Fibroblast of pulmonary artery (primary cell): ENCODE data around the gene SORBS1.

Experiments used
- DNase-seq: peaks from one replicate; pipeline ENCODE4 v3.0.0-alpha.2; 2010; ENCODE audit warnings: low read depth
- H3K4me3 ChIP-seq: replicated peaks from 2 replicates; pipeline ENCODE4 v1.5.1; 2011; ENCODE audit warnings: low read depth, mild to moderate bottlenecking, control low read depth, low read length, moderate library complexity
- CTCF ChIP-seq: IDR thresholded peaks from 2 replicates; pipeline ENCODE4 v1.5.1; 2011; ENCODE audit warnings: mild to moderate bottlenecking, control low read depth, low read length, inconsistent platforms; ENCODE audit errors: missing control alignments

The SORBS1 gene

DNA sequence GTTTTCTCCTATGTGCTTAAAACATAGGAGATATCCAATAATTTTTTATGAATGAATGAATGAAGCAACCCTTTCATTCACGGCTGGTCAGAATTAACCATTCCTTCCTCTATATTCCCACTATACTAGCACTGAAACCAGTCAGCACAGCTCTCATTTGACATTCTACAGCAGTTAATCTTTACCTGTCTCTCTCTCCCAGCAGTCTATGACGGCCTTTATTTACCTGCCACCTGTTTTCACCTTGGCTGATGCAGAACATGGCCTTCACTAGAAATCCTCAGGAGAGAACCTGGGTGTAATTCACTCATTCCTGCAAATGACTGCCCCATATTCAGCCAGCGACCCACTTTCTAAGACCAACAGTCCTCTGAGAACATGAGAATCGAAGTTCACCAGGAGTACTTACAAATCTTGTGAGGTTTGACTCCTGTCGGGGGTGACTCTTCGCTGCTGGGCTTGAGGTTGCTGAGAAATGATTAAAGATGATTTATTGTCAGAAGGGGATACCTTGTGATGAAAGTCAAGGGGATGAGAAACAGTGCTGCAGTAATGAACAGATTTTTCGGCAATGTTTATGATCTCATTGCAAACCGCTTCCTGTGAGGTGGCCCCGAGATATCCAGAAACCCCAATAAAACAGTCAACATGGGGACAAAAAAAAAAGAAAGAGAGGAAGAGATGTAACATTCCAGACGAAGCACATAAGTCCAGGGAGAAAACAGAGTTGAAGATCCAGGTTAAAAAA lies 239.4 kb downstream of the SORBS1 start:
- DNase-seq: no peak

GRCh38 chr10:95319239-95319638 lies 241.9 kb downstream of the SORBS1 start:
- DNase-seq: no peak
- no peak overlapping the region for H3K4me3 ChIP-seq
- TF ChIP-seq CTCF: no peak

More for the DNA sequence above, 239.4 kb downstream of the SORBS1 start:
- H3K4me3 ChIP-seq: no peak overlapping the region
- TF ChIP-seq CTCF: no peak

GRCh38 chr10:95315509-95315908 lies 245.7 kb downstream of the SORBS1 start:
- no peak for DNase-seq
- no peak for TF ChIP-seq CTCF
- no peak overlapping the region for H3K4me3 ChIP-seq

GRCh38 chr10:95314192-95314918 lies 246.8 kb downstream of the SORBS1 start:
- DNase-seq: no peak
- no peak overlapping the region for H3K4me3 ChIP-seq
- no peak for TF ChIP-seq CTCF

DNA sequence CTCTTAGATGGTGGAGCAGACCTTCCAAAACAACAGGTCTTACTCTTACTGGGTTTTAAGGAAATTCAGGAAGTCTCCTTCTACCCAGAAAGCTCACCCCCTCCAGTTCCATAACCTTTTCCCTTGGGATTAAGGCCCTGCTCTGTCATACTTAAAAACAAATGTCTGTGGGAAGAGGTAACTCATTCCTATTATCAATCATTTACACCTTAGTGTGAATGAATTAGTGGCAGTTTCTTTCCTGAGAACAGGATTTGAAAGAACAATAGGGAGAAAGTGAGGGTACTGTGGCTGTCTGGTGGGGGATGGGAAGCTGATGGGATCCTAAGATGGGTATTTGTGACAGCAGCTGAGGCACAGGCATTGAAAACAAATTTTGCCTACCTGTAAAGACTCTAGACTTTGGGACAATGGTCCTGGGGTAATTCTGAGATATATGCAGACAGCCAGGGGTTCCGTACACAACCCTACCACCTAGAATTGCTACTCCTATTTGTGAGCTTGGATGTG lies 248.1 kb downstream of the SORBS1 start:
- TF ChIP-seq CTCF: no peak
- H3K4me3 ChIP-seq: no peak overlapping the region
- DNase-seq: no peak

DNA sequence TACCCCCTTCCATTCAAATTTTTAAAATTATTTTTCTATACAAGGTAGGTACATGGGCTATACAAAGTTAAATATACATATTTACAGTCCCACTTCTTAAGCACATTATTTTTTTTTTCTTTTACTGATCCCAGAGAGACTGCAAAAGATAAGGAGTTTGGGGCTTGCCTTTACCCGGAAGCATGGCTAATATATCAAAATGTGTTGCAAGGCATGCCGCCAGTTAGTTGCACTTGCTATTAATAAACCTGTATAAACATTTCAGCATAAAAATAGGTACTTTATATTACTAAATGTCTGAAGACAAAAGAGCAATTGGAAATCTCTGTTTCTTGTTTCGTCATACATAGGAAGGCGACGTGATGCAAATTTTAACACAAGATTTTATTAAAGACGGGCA lies 248.9 kb downstream of the SORBS1 start:
- TF ChIP-seq CTCF: no peak
- peak; percentile 44 for DNase-seq
- no peak overlapping the region for H3K4me3 ChIP-seq
